CMK (cell line): Measurements from ENCODE around the gene KCNMB3.

Experiments
- DNase-seq: peaks from one replicate; pipeline ENCODE4 v3.0.0-alpha.2; 2010; ENCODE audit warnings: low read depth

KCNMB3 gene

DNA sequence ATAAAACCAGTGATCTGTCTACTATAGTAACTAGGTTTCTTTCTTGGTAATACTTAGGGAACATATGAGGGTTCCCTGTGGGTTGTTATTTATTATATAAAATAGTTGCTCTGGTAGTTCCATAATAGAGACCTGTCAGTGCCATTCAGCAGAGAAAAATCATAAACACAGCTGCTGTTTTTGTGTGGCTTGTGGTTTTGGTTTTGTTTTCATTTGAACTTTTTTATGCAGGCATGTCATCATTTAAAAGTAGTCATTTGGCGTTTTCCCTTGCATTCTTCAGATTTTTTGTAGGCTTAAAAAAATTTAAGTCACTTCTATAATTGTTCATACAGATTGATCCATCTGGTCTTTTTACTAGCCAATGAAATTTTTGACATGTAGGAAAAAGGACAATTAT is 54.8 kb downstream of the KCNMB3 start:
- DNase-seq = no peak

DNA sequence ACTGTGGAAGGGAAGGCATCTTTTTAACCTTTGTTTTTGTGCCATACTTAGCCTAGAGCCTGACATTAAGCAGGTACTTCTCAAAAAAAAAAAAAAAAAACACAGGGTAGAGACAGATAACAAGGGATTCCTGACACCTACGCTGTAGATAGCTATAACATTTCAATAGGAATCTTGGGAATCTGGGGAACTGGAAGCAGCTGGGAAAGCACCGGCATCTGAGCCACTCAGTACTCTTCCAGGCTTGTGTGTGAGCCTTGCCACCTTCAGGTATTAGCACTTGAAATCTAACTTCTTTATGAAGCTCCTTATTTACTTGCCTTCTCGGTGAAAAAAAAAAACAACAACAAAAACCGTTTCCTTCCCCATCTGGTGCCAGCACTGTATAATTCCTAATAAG is 56.0 kb downstream of the KCNMB3 start:
- DNase-seq = no peak
